Stimulated activated CD8-positive, alpha-beta memory T cell treated with anti-CD3 and anti-CD28 coated beads, Interleukin-12 subunit alpha, Interleukin-12 subunit beta, amount 100 ng/mL, for 4 hours (primary cell): Measurements from ENCODE around the gene ARID3B.
"Not testable (repeated sequence)": the region's sequence is repeated elsewhere in the genome, so short reads cannot be mapped to it uniquely, and the experiment has no call there.

ENCODE experiments used
- DNase-seq: peaks from one replicate; pipeline ENCODE4 v3.0.0-alpha.2; 2020; ENCODE audit warnings: low read depth

Gene ARID3B

DNA sequence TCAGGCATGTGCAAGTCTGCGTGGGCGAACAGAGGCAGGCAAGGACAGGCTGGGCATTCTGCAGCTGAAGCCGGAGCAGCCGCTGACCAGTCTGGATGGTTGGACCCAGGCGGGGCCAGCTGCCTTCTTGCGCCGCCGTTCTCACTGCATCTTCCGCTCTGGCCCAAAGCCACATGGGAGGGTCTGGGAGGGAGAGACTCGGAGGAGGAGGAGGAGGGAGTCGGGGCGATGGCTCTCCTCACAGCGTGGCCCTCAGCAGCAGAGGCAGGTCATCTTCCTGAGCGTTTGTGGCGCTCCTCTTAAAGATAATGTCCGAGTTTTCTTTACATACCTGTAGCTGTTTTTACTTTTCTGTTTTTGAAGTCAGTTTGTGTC lies 80.5 kb downstream of the ARID3B start:
- no peak for DNase-seq

- no peak for DNase-seq
Observed at GRCh38 chr15:74621936-74622335, 80.9 kb downstream of the ARID3B start.

DNA sequence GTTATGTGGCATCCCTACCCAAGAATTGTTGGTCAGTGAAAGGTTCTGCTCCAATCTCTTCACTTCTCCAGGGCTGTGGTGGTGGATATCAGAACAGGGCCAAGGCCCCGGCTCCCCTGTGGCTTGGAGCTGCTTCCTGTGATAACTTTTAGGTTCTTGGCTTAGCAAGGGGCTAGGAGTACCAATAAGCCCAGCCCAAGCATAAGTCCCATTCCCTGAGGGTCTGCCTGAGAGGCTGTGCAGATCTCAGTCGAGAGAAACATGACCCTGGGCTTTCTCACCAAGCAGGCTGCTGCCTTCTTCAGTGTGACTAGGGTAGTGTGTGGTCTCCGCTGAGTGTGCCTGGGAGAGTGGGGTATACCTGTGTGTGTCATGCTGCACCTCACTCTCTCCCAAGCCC lies 81.7 kb downstream of the ARID3B start:
- DNase-seq = no peak

GRCh38 chr15:74624020-74624602 lies 83.1 kb downstream of the ARID3B start:
- no peak for DNase-seq

GRCh38 chr15:74625693-74626092 lies 84.7 kb downstream of the ARID3B start:
- DNase-seq = no peak

- DNase-seq = no peak
Observed at GRCh38 chr15:74626336-74626735, 85.3 kb downstream of the ARID3B start.

DNA sequence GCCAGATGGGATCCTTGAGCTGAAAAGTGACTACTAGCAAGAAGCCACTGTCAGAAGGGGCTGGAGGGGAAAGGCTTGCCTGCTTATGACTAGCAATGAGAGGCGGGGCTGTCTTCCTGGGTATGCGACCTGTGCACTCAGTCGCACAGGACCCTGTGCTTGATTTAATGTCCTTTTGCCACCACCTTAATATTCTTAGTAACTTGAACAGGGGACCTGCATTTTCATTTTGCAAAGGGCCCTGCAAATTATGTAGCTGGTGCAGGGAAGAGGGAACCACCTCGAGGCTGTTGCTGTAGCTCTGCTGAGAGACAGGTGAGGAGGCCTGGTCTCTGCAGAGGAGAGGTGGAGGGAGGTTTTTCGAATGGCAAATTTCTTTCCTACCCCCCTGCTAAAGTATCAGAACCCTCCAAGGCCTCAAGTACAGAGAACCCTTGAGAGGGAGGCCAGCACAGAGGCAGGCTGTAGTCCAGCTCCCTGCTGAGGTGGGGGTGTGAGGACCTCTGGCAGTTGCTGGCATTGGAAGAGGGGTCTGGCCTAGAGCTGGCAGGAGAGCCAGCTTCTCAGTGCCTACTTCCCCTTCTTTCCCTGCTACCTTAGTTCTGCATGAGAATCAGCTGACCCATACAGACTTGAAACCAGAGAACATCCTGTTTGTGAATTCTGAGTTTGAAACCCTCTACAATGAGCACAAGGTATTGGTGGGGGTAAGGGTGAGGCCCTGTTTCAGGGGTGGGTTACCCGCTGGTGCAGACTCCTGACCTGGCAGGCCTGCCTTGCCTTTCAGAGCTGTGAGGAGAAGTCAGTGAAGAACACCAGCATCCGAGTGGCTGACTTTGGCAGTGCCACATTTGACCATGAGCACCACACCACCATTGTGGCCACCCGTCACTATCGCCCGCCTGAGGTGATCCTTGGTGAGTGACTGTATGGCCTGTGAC lies 86.0 kb downstream of the ARID3B start:
- no peak for DNase-seq

DNA sequence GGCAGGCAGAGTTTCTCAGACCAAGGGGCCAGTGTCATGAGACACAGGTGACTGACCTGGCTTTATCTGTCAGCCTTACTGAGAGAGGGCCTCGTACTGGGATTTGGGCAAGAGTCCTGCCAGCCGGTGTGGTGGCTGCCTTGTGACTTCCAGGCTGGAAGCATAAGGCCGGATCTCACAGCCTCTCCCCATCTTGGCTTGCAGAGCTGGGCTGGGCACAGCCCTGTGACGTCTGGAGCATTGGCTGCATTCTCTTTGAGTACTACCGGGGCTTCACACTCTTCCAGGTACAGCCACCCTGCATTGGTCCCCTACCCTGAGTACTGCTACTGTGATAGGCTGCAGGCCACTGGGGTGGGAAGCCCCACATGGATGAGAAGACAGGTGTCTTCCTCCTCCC lies 86.7 kb downstream of the ARID3B start:
- no peak for DNase-seq

DNA sequence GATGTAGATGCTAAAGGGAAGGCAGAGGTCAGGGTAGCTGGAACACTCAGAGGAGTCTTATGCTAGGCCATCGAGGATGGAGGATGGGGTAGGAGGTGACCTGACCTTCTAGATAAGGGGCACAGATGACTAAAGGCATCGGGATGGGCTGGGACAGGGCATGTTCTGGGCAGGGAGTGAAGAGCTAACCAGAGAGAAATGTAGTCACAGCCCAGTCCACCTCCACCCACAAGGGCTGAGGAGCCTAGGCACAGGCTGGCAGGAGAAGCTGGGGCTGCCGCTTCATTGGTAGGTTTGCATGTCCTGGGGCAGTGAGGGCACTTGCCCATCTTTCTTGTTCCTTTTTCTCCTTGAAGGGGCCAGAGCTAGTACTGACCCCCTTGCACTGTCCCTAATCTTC lies 87.2 kb downstream of the ARID3B start:
- DNase-seq = no peak

- DNase-seq = no peak
Observed at GRCh38 chr15:74628949-74629348, 87.9 kb downstream of the ARID3B start.

DNA sequence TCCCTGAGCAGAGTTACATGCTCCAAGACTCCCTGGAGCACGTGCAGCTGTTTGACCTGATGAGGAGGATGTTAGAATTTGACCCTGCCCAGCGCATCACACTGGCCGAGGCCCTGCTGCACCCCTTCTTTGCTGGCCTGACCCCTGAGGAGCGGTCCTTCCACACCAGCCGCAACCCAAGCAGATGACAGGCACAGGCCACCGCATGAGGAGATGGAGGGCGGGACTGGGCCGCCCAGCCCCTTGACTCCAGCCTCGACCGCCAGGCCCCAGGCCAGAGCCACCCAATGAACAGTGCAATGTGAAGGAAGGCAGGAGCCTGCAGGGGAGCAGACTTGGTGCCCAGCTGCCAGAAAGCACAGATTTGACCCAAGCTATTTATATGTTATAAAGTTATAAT lies 88.7 kb downstream of the ARID3B start:
- not testable (repeated sequence) for DNase-seq

GRCh38 chr15:74630284-74631086 lies 89.5 kb downstream of the ARID3B start:
- DNase-seq = no peak

- DNase-seq = no peak
Observed at GRCh38 chr15:74631087-74631385, 90.0 kb downstream of the ARID3B start.

DNA sequence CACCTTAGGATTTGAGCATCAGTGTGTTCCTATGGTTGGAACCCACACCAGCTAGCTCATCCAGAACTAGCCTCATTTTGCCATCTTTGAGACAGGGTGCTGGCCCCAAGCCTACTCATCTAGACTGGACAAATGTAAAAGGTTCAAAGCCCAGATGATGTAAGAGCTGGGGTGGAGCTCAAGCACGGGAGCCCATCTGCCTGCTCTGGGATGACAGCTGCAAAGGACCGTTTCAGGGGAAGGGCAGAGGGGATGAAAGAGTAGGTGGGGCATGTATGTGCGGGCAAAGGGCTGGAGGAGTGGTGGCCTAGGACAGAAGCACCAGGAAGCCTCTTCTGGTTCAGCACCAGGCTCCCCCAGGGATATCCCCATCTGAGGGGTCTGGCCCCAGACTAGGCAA lies 90.4 kb downstream of the ARID3B start:
- DNase-seq = no peak

GRCh38 chr15:74631935-74632560 lies 91.0 kb downstream of the ARID3B start:
- DNase-seq = peak; percentile 22

DNA sequence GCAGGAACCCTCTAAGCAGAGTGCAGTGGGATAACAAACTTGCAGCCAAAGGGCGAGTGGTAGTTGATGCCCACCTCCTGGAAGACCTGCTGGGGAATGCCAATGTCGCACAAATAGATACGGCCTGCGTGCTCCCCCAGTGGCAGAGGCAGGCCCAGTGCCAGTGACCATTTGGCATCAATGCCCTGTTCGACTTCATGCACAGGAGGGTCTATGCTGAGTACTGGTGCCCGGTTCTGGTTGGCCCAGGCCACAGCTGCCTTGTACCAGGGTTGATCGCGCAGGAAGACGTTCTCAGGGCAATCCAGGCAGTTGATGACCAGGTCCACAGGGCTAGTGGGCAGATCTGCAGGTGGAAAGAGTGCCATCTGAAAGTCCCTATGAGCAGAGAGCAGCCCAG lies 91.6 kb downstream of the ARID3B start:
- no peak for DNase-seq

DNA sequence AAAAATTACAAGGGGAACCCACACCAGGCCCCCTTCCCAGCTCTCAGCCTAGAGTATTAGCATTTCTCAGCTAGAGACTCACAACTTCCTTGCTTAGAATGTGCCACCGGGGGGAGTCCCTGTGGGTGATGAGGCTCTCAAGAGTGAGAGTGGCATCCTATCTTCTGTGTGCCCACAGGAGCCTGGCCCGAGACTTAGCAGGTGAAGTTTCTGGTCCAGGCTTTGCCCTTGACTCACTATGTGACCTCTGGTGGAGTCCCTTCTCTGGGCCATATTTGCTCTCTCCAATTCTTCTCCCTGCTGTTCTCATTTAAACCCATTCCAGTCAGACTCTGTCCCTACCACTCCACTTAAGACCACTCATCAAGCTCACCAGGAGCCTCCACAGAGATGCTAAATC lies 92.8 kb downstream of the ARID3B start:
- no peak for DNase-seq

DNA sequence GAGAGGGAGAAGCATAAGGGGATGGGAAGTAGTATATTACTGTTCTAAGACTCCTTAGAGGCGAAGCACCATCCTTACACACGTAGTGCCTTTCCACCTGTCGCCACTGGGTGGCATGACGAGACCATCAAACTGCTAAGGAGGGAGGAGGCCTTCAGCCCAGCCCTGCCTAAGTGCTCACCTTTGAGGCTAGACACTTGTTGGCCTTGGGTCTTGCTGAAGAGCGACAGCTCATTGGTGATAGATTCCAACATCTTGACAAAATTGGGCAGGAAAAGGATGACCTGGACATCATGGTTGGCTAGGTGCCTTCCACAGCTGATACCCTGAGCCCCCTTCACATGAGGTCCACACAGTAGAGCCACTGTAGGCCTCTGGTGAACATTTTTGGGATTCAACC lies 94.2 kb downstream of the ARID3B start:
- peak; percentile 31 for DNase-seq

DNA sequence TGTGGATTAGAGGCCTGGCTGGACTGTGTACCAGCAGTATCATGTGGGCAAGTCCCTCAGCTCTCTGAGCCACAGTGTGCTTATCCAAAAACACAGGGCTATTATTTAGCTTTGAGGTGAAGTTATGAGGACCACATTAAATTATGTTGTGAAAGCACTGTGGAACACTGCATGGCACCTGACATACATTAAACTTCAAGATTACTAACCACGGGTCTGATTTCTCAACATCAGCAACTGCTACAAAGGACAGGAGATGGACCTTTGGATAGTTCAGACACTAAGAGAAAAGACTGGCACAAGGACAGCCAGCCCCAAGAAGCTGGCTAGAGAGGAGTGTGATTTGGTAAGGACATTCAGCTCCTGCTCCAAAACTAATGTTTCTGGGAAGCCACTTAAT lies 96.0 kb downstream of the ARID3B start:
- DNase-seq = no peak

DNA sequence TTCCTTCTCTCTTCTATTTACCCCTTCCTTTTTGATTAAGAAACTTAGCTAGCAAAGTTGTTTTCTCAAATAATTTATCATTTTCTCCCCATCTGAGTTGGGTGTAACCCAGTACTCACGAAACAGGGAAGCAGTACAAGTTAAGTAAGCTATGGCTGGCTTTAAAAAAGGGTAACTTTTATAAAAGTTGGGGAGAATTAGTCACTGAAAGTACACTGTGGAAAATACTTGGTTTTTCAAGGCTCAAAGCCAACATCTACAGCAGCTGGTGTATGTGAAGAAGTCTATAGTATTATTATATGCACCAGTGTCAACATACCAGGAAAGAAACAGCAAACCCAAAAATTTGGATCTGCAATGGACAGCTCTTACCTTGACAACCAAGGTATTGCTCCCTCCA lies 100.1 kb downstream of the ARID3B start:
- no peak for DNase-seq

DNA sequence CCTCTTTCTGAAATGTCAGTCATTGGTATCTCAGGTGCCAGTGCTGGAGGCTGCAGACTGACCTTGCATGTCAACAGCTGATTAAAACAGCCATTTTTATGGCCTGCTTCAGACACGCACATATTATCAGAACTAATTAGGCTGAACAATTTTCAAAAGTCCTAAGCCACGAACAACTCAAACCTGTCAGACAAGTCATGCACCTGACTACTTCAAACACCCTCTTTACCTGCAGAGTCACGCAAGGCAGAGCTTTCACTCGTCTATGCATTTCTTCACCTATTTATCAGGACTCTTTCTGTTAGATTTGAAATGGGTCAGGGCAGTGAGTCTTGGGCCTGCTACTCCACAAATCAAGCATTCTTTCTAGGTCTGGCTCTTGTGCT lies 101.3 kb downstream of the ARID3B start:
- DNase-seq = no peak
